SJCRH30 (cell line): ENCODE results near the gene WDPCP. TPM values are rescaled to one million over a fixed set of nuclear protein-coding genes. Genes with fewer than 3 reads are reported as not detected.
"Not testable (repeated sequence)": the region's sequence is repeated elsewhere in the genome, so short reads cannot be mapped to it uniquely, and the experiment has no call there.

Experiments used
- DNase-seq, 2 experiments: peaks; one replicate each; pipeline ENCODE4 v3.0.0-alpha.2; 2015 to 2020
- H3K27ac ChIP-seq: fragments of 250-450 bp; sonication (Bioruptor Pico); 2 replicates; pipeline ENCODE4 v1.5.1; 2020; ENCODE audit warnings: mild to moderate bottlenecking, moderate library complexity
- H3K27me3 ChIP-seq: fragments of 250-450 bp; sonication (Bioruptor Pico); 2 replicates; pipeline ENCODE4 v1.5.1; 2020; ENCODE audit warnings: mild to moderate bottlenecking, moderate library complexity
- H3K36me3 ChIP-seq: fragments of 250-450 bp; sonication (Bioruptor Pico); 2 replicates; pipeline ENCODE4 v1.5.1; 2020; ENCODE audit warnings: mild to moderate bottlenecking, moderate library complexity
- H3K4me1 ChIP-seq: fragments of 250-450 bp; sonication (Bioruptor Pico); 2 replicates; pipeline ENCODE4 v1.5.1; 2020; ENCODE audit warnings: mild to moderate bottlenecking, moderate library complexity
- H3K4me3 ChIP-seq: fragments of 250-450 bp; sonication (Bioruptor Pico); 2 replicates; pipeline ENCODE4 v1.5.1; 2020; ENCODE audit warnings: mild to moderate bottlenecking, moderate library complexity
- H3K9me3 ChIP-seq: fragments of 250-450 bp; sonication (Bioruptor Pico); replicated peaks from 2 replicates; pipeline ENCODE4 v1.5.1; 2020; ENCODE audit warnings: mild to moderate bottlenecking, moderate library complexity
- total RNA-seq: library from RNA; depleted of rRNA; stranded (reverse); fragments of >200 nt; shearing (Covaris generic); gene quantifications from 2 replicates; pipeline ENCODE4 v1.2.3, GENCODE V29; 2014

The WDPCP gene
- total RNA-seq, 1 experiment from 2014 or later: 14.7 TPM

DNA sequence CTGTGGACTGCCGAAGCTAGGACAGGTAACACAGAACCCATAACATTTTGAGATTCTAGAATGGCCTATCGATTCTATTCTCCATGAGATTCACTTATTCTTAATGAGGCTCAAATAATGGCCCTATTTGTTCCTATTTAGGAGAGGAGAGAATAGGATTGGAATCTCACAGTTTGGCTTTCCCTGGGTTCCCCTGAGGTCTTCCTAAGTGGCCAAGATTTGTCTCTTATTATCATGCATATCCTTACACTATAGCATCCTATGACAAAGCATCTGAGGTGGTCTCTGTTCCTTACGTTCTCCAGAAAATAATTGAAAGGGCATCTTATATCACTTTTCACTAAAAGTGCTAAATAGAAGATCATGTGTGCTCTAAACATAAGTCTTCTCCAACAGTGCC is 9.5 kb downstream of the WDPCP start:
- no peak for DNase-seq
- no peak overlapping the region for H3K4me3 ChIP-seq
- no peaks in the 10 kb centered on the region for H3K27me3 ChIP-seq
- no peaks in the 10 kb centered on the region; the same call in 1 of the 2 replicates for H3K9me3 ChIP-seq
- H3K27ac ChIP-seq: no peak overlapping the region
- H3K36me3 ChIP-seq: no peaks in the 10 kb centered on the region
- no peaks in the 10 kb centered on the region for H3K4me1 ChIP-seq

DNA sequence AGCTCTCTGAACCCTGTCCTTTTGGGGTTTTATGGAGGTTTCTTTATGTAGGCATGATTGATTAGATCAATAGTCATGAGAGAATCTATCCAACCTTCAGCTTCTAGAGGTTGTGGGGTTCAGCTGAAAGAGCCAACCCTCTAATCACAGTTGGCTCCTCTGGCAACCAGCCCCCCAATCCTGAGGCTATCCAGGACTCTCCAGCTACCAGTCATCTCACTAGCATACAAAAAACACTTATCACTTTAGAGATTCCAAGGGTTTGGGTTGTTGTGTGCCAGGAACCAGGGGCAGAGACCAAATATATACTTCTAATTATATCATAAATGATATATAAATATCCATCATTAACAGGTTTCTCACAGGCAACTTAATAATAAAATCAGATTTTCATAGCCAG is 11.7 kb downstream of the WDPCP start:
- no peak overlapping the region for H3K4me3 ChIP-seq
- H3K27me3 ChIP-seq: no peaks in the 10 kb centered on the region
- no peak for DNase-seq
- H3K4me1 ChIP-seq: no peaks in the 10 kb centered on the region
- H3K36me3 ChIP-seq: no peaks in the 10 kb centered on the region
- H3K9me3 ChIP-seq: no peaks in the 10 kb centered on the region; the same call in 1 of the 2 replicates
- no peak overlapping the region for H3K27ac ChIP-seq

DNA sequence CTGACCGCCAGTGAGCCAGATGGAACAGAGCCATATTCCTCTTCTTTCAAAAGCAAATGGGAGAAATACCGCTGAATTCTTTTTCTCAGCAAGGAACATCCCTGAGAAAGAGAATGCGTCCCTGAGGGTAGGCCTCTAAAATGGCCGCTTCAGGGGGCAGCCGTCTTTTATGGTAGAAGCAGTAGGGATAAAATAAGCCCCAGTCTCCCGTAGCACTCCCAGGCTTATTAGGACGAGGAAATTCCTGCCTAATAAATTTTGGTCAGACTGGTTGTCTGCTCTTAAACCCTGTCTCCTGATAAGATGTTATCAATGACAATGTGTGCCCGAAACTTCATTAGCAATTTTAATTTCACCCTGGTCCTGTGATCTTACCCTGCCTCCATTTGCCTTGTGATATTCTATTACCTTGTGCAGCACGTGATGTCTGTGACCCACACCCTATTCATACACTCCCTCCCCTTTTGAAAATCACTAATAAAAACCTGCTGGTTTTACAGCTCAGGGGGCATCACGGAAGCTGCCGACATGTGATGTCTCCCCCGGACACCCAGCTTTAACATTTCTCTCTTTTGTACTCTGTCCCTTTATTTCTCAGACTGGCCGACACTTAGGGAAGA is 14.4 kb downstream of the WDPCP start:
- H3K27me3 ChIP-seq, H3K9me3 ChIP-seq, DNase-seq, H3K4me1 ChIP-seq, H3K36me3 ChIP-seq, H3K4me3 ChIP-seq, H3K27ac ChIP-seq: not testable (repeated sequence)

DNA sequence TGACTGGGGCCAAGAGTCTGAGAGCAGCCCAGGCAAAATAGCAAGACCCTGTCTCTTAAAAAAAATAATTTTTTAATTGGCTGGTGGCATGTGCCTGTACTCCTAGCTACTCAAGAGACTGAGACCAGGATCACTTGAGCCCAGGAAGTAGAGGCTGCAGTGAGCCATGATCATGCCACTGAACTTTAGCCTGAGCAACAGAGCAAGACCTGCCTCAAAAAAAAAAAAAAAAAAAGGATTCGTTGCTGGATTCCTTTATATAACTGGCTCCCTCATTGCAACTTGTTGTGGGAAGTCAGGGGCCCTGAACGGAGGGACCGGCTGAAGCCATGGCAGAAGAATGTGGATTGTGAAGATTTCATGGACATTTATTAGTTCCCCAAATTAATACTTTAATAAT is 15.3 kb downstream of the WDPCP start:
- not testable (repeated sequence) for DNase-seq, H3K9me3 ChIP-seq, H3K27me3 ChIP-seq, H3K36me3 ChIP-seq, H3K27ac ChIP-seq, H3K4me1 ChIP-seq, H3K4me3 ChIP-seq

DNA sequence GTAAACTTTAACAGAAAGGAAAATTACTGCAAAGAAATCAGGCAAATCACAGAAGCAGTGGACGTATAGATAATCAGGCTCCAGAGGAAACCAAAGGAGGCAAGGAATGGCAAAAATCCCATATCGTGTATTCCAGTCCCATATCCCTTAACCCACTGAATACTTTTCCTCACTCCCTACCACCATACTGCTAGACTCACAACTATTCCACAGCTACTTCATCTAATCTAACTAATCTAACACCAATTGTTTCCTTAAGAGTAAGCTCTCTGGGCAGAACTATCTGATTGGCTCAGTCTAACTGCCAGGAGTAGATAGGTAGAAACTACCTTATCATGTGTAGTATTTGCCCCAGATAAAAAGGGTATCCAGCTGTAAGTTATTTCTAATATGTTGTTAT is 16.3 kb downstream of the WDPCP start:
- Histone ChIP-seq H3K27me3 (no peaks in the 10 kb centered on the region), H3K36me3 (no peaks in the 10 kb centered on the region; the same call in 1 of the 2 replicates), H3K4me3 (no peak overlapping the region), H3K4me1 (no peaks in the 10 kb centered on the region), H3K9me3 (peaks cover 4% of the 10 kb centered on the region; the same call in 1 of the 2 replicates), H3K27ac (no peak overlapping the region)
- no peak for DNase-seq

DNA sequence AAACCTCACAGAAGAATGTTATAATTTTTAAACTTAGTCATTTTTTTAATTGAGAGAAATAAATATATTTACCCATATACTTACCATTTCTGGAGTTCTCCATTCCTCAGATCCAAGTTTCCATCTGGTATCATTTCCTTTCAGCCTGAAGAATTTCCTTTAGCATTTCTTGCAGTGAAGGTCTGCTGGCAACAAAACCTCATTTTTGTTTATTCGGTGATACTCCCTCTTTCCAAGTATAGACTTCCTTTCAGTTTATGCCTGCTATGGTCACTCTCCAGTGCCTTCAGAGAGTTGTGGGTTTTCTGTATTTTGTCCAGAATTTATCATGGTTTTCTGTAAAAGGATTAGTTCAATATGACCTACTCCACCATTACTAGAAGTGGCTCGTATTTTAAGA is 17.0 kb downstream of the WDPCP start:
- Histone ChIP-seq H3K9me3 (peaks cover 4% of the 10 kb centered on the region; the same call in 1 of the 2 replicates), H3K4me3 (no peak overlapping the region), H3K4me1 (no peaks in the 10 kb centered on the region), H3K36me3 (no peaks in the 10 kb centered on the region; the same call in 1 of the 2 replicates), H3K27me3 (no peaks in the 10 kb centered on the region), H3K27ac (no peak overlapping the region)
- no peak for DNase-seq

DNA sequence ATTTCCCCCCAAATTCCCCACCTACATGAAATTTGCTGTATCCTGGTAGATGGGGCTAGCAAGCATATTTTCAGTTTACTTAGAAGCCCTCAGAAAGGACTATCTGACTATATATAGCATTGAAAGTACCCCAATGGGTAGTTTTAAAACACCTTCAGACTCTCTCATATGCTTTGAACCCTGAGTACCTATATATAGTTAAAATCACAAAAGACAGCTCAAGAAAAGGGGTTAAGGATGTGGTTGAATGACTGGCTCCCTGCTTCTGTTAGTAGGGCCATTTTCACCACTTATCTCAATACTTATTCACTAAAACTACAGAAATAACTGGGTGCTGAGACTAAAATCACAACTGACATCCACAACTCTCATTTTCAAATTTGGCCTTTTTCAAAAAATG is 18.5 kb downstream of the WDPCP start:
- Histone ChIP-seq H3K36me3 (no peaks in the 10 kb centered on the region; the same call in 1 of the 2 replicates), H3K4me1 (no peaks in the 10 kb centered on the region), H3K27ac (no peak overlapping the region), H3K9me3 (peaks cover 4% of the 10 kb centered on the region; the same call in 1 of the 2 replicates), H3K27me3 (no peaks in the 10 kb centered on the region), H3K4me3 (no peak overlapping the region)
- DNase-seq: no peak

DNA sequence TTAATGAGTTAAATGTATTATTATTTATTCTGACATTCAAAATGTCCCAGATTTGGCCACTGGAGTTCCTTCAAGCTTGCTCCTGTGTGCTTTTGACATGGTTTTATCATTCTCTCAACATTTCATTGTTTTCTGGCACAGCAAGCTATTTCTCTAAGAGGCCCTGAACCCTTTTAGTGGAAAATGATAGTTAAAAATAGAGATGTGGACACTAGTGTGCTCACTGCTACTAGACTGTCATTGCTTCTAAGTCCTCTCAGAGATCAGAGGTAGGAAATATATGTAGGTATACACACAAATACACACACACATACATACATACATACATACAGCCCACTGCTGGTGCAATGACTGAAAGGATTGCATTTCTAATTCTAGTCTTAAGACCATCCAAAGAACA is 25.5 kb downstream of the WDPCP start:
- no peak for DNase-seq
- Histone ChIP-seq H3K9me3 (peaks cover 16% of the 10 kb centered on the region), H3K4me1 (no peaks in the 10 kb centered on the region), H3K27ac (no peak overlapping the region), H3K27me3 (no peaks in the 10 kb centered on the region), H3K4me3 (no peak overlapping the region), H3K36me3 (peaks cover 3% of the 10 kb centered on the region; the same call in 1 of the 2 replicates)

DNA sequence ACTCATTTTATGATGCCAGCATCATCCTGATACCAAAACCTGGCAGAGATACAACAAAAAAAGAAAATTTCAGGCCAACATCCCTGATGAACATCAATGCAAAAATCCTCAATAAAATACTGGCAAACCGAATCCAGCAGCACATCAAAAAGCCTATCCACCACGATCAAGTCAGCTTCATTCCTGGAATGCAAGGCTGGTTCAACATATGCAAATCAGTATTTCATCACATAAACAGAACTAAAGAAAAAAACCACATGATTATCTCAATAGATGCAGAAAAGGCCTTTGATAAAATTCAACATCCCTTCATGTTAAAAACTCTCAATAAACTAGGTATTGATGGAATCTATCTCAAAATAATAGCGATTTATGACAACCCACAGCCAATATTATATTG is 29.4 kb downstream of the WDPCP start:
- DNase-seq: not testable (repeated sequence)

DNA sequence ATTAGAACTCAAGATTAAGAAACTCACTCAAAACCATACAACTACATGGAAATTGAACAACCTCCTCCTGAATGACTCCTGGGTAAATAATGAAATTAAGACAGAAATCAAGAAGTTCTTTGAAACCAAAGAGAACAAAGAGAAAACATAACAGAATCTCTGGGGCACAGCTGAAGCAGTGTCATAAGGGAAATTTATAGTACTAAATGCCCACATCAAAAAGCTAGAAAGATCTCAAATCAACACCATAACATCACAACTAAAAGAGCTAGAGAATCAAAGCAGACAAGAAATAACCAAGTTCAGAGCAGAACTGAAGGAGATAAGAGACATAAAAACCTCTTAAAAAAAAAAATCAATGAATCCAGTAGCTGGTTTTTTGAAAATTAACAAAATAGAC is 30.5 kb downstream of the WDPCP start:
- not testable (repeated sequence) for H3K4me1 ChIP-seq, DNase-seq, H3K27ac ChIP-seq, H3K27me3 ChIP-seq, H3K4me3 ChIP-seq, H3K36me3 ChIP-seq
- peaks cover 19% of the 10 kb centered on the region for H3K9me3 ChIP-seq

More for the DNA sequence above, 29.4 kb downstream of the WDPCP start:
- H3K4me3 ChIP-seq, H3K36me3 ChIP-seq, H3K4me1 ChIP-seq, H3K27me3 ChIP-seq, H3K27ac ChIP-seq: not testable (repeated sequence)
- H3K9me3 ChIP-seq: peaks cover 19% of the 10 kb centered on the region

DNA sequence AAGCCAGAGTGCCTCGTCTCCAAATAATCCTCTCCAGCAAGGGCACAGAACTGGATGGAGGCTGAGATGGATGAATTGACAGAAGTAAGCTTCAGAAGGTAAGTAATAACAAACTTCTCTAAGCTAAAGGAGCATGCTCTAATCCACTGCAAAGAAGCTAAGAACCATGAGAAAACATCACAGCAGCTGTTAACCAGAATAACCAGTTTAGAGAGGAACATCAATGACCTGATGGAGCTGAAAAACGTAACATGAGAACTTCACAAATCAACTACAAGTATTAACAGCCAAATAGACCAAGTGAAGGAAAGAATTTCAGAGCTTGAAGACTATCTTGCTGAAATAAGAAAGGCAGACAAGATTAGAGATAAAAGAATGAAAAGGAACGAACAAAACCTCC is 32.3 kb downstream of the WDPCP start:
- H3K4me3 ChIP-seq: no peak overlapping the region
- DNase-seq: peak in 1 of 2 experiments; percentile 16
- H3K27ac ChIP-seq: no peak overlapping the region
- H3K27me3 ChIP-seq: no peaks in the 10 kb centered on the region
- H3K36me3 ChIP-seq: no peaks in the 10 kb centered on the region
- H3K9me3 ChIP-seq: peaks cover 23% of the 10 kb centered on the region
- H3K4me1 ChIP-seq: no peaks in the 10 kb centered on the region

DNA sequence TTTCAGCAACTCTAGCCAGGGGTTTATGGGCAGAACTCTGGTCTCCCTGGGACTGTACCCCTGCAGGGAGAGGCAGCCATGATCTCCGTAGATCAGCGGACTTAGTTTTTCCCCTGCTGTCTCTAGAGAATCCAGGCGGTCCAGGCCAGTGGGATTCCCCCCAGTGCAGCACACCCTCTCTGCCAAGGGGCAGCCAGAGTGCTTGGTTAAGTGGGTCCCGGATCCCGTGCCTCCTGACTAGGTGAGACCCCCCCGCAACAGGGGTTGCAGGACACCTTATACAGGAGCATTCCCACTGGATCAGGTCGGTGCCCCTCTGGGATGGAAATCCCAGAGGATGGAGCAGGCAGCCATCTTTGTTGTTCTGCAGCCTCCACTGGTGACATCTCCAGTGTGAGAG is 33.0 kb downstream of the WDPCP start:
- Histone ChIP-seq H3K27ac (no peak overlapping the region), H3K36me3 (no peaks in the 10 kb centered on the region), H3K27me3 (no peaks in the 10 kb centered on the region), H3K4me3 (no peak overlapping the region), H3K4me1 (no peaks in the 10 kb centered on the region), H3K9me3 (peaks cover 24% of the 10 kb centered on the region)
- no peak for DNase-seq

DNA sequence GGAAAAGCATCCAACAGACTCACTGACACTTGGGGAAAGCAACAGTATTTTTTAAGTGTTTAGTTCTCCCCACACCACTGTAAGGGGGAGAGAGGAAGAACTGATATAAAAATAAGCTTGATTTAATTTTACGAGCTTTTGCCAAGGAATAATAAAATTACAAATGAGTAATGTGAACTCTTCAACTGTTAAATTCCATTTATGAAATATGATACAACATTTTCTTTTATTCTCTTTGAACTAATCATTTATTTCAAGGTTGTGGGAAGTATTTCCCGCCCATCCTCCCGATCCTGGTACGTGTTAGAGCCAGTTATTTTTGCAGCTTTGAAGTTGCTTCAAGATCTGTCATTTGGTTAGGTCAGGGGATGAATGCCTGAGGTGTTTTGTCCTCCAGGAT is 35.2 kb downstream of the WDPCP start:
- no peak for DNase-seq
- Histone ChIP-seq H3K27ac (no peak overlapping the region), H3K27me3 (no peaks in the 10 kb centered on the region), H3K36me3 (no peaks in the 10 kb centered on the region), H3K4me1 (no peaks in the 10 kb centered on the region), H3K4me3 (no peak overlapping the region), H3K9me3 (peaks cover 13% of the 10 kb centered on the region)

DNA sequence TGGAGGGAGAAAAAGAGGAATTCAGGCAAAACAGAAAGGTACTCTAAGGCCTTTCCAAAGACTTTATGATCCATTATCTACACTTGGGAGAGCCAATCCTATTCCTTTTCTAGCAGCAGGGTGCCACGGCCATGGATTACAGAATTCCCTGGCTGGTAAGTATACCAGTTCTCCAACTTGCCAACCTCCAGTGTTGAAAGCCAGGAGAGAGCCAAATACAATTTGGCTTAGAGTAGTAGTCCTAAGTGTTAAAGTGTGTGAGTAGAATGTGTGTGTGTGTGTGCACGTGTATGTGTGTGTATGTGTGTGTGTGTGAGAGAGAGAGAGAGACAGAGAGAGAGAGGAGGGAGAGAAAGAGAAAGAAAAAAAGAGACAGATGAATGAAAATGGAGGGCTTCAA is 43.3 kb downstream of the WDPCP start:
- Histone ChIP-seq H3K36me3 (no peaks in the 10 kb centered on the region), H3K27me3 (no peaks in the 10 kb centered on the region), H3K9me3 (0 out of 2 replicates have a peak, but pooled peaks cover 5% of the 10 kb centered on the region), H3K4me1 (no peaks in the 10 kb centered on the region), H3K27ac (no peak overlapping the region), H3K4me3 (no peak overlapping the region)
- DNase-seq: no peak

DNA sequence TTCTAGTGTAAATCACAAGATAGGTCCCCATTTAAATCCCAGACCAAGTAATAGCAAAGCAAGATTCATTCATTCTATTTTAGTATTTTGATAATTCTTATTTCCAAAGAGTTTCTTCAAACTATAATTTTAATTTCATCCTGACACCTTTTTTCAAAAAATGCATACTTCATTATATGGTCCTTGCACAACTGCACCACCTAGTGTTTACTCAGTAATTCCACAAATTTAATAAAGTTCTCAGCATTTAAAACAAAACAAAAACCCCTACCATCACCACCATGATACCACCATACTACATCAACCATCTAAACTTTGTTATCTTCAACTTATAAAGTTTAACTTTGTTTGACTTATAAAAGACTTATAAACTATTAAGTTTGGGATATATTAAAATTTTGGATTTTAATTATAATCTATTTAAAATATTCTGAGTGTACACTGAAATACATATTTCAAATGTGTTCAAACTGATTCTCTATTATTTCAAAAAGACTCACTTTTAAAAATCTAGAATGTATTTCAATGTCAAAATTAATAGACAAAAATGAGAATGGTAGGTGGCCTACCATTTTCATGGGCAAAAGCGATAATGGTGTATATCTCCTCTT is 44.2 kb downstream of the WDPCP start:
- Histone ChIP-seq H3K36me3 (no peaks in the 10 kb centered on the region), H3K4me3 (no peak overlapping the region), H3K27ac (no peak overlapping the region), H3K27me3 (no peaks in the 10 kb centered on the region), H3K4me1 (peaks cover 2% of the 10 kb centered on the region), H3K9me3 (0 out of 2 replicates have a peak, but pooled peaks cover 5% of the 10 kb centered on the region)
- peak in 1 of 2 experiments; percentile 52 for DNase-seq
